HG02840 (cell line): Measurements from ENCODE around the gene BEX5.
"Not testable (repeated sequence)": the region's sequence is repeated elsewhere in the genome, so short reads cannot be mapped to it uniquely, and the experiment has no call there.

ENCODE experiments used
- ATAC-seq: cut with Tn5 transposase; IDR thresholded peaks from one replicate; pipeline ENCODE4 v1.9.1; 2021; ENCODE audit warnings: mild to moderate bottlenecking, moderate library complexity, moderate number of reproducible peaks; ENCODE audit not compliant: unreplicated experiment, low FRiP score

BEX5 gene

DNA sequence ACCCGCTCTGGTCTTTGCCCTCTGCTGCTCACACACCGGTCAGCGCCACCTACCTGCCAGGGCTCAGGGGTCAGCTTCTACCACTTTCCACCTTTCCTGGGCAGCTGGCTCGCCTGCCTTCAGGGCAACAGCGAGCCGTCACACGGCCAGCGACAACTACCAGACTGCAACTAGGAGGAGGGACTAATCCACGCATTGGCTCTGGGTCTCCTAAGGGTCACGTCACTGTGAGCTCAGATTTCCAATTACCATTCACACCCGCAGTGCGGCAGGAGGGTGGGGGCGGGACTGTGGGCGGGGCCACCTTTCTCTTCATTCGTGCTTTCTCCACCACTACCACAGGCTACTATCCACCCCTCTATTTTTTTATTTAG is at the start of gene BEX5:
TSS of gene BEX5 (minus strand) at position 172 of the 374 bp plus-strand sequence. CDS start 1,712 bp downstream, outside the sequence.
- ATAC-seq, result peak; percentile 82

DNA sequence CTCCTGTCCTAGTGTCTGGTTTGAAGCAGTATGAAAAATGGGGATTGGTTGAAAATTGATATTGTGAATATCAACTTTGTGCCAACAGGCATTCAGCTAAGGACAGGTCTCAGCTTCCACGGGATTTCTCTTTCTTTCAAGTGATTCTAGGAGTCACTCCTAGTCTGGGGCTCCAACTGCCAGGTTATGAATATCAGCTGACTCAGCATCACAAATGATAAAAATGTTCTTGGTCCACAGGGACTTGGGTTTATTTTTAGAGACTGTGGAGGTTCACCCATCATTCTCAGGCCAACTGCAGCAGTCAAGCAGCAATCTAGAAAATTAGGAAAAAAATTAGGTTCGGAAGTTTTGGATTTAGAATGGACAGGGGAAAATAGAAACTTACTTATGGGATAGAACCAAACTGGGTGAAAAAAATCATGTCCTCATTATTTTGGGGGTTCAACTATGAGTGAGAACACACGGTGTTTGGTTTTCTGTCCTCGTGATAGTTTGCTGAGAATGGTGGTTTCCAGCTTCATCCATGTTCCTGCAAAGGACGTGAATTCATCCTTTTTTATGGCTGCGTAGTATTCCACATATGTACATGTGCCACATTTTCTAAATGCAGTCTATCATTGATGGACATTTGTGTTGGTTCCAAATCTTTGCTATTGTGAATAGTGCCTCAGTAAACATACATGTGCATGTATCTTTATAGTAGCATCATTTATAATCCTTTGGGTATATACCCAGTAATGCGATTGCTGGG is 30.4 kb upstream of the BEX5 start:
- ATAC-seq, result no peak

DNA sequence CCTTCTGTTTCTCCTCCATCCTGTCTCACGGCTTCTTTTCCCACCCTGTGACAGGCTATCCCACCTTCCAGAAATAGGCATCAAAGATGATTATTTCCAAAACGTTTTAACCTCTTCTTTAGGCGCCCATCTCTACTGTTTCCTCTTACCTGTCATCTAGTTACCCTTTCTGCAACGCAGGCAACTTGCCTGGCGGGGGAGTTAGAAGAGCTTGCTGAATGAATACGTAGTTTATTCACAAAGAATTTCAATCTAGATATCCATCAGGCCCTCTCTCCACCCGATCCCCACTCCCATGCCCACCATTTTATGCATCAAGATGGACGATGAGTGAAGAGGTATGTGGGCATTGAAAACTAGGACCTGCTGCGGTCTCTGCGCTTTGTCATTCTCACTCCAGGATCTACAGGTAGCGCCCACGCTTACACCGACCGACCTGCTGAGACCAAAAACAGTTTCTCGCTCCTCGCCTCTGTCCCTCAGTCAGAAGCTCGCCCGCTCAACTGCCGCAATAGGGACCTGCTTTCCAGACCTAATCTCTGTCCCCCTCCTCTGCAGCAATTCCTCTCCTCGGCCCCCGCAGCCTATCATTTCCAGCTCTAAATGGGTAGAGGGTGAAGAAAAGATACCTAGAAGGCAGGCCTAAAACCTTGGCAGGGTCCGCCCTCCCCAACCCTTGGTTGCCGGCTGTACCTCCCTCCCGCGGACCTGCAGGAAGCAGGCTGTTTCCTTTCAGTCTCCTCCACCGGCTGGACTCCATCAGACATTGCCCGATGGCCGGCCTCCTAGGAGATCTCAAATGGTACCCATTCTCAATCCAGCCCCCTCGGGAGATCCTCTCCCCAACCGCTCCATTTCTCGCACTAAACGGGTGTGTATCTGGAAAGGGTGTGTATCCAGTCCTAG is 624 bp downstream of the BEX5 start:
- ATAC-seq, result peak; percentile 18

DNA sequence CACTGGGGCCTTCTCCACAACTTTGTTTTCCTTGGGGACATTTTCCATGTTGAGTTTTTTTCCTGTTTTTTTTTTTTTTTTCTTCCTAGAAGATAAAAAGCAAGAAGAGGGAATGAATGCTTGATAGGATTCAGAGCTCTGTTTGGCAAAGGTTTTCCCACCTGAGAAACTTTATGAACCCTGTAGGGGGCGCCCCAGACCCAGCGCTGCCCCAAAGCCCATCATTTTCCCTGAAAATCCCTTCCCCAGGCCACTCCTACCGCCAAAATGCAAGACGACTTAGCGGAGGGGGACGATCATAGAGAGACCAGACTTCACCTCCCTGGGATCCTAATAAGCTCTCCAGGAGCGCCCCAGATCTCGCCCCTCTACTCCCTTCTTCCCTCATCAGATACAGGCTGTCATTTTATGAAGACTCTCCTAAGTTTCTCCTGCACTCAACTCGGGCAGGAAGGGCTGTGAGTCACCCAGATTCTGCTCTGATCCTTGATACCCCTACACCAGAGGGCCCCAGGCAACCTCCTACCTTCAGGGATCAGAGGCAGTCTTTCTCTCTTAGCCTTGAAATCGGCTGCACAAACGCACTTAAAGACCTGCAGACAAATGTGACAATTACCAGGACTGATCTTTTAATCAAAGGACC is 1.4 kb downstream of the BEX5 start:
- ATAC-seq, result no peak

DNA sequence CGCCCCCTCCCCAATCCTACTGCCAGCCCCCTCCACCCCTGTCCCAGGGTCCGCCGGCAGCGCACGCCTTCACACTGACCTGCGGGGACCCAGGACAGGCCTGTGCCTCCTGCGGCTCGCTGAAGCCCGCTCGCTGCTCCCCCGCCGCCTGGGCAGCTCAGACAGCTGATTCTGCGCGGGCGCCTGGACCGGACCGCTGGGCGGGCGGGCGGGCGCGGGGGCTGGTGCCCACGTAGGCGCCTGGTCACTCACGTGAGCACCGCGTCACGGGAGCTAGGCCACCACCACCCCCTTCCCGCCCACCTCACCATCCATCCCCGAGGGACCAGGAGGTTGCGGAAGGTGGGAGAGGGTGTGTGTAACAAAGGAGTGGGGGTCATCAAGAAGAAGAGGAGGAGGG is 13.5 kb downstream of the BEX5 start, which contains the start of gene TCEAL6:
TSS of gene TCEAL6 (minus strand) at position 208 of the 400 bp plus-strand sequence.
- not testable (repeated sequence) for ATAC-seq

DNA sequence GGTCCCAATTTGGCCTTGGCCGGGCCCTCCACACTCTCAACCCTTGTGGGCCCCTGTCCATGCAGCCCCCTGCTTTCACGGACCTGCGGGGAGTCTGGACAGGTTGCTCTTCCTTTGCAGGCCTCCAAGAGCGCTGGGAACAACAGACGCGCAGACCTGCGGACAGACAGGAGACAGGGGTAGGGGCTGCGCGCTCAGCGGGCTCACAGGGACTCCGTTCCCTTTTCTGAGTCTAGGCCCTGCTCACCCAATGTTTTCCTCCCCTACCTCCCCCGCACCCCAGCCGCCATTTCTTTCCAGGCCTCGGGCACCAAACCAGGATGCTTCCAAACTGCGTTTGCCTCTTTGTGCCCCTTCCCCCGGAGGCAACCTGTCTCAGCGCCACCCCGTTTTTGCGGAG is 14.1 kb downstream of the BEX5 start:
- ATAC-seq, result not testable (repeated sequence)

DNA sequence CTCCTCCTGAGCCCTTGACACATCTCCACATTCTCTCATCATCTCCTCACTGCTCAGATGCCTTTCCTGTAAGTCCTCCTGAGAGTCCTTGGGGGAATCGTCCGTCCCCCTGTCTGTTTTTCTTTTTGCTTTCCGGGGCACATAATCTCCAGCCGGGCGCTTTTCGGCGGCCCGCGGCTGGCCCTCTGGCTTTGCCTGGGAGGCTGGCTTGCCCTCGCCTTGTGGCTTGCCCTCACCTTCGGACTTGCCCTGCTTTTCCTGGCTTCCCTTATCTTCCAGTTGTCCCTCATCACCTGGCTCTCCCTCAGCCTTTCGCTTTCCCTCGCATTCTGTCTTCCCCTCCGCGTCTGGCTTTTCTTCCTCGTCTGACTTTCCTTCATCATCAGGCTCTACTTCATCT is 14.9 kb downstream of the BEX5 start:
- not testable (repeated sequence) for ATAC-seq

DNA sequence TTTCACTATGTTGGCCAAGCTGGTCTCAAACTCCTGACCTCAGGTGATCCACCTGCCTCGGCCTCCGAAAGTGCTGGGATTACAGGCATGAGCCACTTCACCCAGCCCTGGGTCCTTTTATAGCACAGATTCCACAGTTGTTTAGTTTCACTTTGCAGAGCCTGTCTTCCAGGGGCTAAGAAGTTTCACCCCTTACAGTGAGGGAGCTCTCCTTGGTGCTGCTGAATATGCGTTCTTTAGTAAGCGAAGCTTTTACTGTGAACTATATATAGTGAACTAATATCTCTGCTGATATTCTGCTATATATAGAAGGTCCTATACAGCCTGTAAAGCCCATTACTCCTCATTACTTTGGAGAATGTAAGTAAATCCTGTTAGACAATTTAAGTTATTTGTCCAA is 17.7 kb downstream of the BEX5 start:
- no peak for ATAC-seq

DNA sequence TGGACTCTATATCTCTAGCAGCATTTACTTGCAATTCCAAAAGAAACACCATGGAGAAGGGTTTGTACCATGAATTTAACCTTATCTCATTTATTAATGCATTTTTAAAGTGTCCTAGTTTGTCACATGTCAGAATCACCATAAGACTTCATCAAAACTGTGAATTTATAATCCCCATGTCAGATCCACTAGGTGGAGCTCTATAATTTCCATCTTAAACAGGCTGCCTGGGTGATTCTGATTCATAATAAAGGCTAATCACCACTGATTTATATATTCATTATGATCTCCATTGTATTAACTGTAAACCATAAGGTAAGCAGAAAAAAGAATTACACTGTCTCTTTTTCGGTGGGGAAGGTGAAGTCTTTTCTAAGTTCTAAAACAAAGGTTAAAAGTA is 26.3 kb downstream of the BEX5 start:
- ATAC-seq, result no peak

DNA sequence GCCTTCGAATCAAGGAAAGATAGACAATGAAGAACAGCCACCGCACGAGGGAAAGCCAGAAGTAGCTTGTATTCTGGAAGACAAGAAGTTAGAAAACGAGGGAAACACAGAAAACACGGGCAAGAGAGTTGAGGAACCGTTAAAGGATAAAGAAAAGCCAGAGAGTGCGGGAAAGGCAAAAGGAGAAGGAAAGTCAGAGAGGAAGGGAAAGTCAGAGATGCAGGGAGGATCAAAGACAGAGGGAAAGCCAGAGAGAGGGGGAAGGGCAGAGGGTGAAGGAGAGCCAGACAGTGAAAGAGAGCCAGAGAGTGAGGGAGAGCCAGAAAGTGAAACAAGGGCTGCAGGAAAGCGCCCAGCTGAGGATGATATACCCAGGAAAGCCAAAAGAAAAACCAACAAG is 28.9 kb downstream of the BEX5 start:
- no peak for ATAC-seq

DNA sequence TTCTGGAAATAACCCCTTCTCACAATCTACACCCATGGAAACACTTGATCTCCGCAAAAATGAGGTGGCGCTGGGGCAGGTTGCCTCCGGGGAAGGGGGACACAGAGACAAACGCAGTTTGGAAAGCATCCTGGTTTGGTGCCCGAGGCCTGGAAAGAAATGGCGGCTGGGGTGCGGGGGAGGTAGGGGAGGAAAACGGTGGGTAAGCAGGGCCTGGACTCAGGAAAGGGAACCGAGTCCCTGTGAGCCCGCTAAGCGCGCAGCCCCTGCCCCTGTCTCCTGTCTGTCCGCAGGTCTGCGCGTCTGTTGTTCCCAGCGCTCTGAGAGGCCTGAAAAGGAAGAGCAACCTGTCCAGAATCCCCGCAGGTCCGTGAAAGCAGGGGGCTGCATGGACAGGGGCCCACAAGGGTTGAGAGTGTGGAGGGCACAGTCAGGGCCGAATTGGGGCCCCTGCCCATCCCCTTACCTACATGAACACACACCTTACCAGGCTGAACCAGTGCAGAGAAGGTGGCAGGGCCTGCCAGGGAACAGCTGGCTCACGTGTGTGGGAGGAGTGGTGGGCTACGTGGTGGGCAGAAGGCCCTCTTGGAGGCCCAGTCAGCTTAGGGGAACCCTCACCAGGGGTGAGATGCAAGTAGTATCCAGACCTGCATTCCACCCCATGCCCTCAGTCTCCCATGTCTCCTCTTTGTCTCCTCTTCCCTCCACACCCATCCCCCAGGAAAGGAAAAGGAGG is 29.5 kb downstream of the BEX5 start:
- not testable (repeated sequence) for ATAC-seq

DNA sequence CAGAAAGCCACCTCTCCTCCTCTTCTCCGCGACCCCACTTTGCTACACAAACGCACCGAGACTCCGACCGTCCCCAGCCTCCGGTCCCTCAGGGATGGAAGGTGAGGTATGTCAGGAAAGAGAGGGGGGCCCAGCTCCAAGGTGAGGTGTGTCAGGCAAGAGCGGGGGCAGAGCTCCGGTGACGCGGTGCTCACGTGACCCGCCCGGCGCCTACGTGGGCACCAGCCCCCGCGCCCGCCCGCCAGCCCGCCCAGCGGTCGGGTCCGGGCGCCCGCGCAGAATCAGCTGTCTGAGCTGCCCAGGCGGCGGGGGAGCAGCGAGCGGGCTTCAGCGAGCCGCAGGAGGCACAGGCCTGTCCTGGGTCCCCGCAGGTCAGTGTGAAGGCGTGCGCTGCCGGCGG is 30.3 kb downstream of the BEX5 start, which contains the start of gene TCEAL2:
TSS of gene TCEAL2 (plus strand) at position 244 of the 400 bp plus-strand sequence. CDS start 1,152 bp downstream, outside the sequence.
- ATAC-seq, result not testable (repeated sequence)

DNA sequence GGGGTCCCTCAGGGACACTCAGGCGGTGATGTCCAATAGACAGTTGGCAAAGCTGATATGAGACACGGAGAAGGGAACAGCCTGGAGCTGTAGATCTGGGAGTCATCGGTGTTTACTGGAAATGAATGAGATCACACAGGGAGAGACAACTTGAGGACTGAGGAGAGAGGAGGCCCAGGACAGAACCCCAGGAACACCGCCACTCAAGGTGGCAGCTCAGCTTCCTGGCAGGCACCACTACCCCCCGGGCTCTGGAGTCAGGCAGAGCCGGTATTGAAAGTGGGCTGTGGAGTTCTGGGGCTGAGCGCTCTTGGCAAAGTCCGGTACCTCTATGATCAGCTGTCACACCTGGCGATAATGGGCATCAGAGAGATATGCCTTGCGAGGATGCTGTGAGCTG is 30.8 kb downstream of the BEX5 start:
- not testable (repeated sequence) for ATAC-seq

DNA sequence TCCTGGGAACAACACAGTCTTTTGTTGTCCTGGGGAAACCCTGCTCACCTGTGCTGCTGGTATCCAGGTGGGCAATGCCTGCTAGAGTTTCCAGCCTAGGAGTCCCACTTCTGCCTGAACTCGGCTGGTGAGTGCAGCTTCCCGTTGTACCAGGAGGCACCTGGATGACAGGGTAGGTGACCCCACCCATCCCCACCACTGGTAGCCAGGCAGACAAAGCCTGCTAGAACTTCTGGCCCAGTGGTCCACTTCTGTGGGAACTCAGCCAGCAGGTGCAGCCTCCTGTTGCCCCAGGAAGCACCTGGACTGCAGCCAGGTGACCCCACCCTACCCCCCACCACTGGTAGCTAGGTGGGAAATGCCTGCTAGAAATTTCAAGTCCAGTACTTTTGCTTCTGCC is 40.0 kb downstream of the BEX5 start:
- no peak for ATAC-seq

DNA sequence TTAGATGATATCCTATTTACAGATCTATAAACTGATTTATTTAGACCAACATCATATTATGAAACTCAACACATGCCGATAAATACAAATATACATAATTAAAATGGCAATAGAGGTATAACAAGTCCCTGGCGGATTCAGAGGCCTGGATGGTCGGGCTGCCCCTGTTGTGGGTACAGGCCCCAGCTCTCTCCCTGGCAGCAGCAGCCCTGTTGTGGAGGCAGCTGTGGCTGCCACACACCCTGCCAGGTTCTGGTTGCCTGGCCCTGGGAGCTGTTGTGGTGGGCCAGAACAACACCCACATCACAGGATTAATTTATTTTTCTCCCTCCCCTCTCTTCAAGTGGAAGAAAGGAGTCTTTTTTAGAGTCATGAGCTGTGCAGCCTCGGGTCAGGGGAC is 42.4 kb downstream of the BEX5 start:
- no peak for ATAC-seq
